Esophagus squamous epithelium (tissue), 4 donors: ENCODE results near the gene CAMTA1.

ENCODE experiments used
- CTCF ChIP-seq, 6 experiments: fragments of 450-650 bp in 4 of 6; fragments of 200-600 bp in 2 of 6; sonication (generic) in 2 of 6; IDR thresholded peaks; one replicate each; pipeline ENCODE4 v1.5.1; 2016 to 2019; ENCODE audit warnings: antibody characterized with exemption in 6 of 6, mild to moderate bottlenecking in 4 of 6, moderate library complexity in 4 of 6
- POLR2A ChIP-seq, 4 donors: fragments of 450-650 bp; IDR thresholded peaks; one replicate each; pipeline ENCODE4 v1.6.1; 2017; ENCODE audit warnings: antibody characterized with exemption in 4 of 4, mild to moderate bottlenecking in 4 of 4, moderate library complexity in 3 of 4

DNA sequence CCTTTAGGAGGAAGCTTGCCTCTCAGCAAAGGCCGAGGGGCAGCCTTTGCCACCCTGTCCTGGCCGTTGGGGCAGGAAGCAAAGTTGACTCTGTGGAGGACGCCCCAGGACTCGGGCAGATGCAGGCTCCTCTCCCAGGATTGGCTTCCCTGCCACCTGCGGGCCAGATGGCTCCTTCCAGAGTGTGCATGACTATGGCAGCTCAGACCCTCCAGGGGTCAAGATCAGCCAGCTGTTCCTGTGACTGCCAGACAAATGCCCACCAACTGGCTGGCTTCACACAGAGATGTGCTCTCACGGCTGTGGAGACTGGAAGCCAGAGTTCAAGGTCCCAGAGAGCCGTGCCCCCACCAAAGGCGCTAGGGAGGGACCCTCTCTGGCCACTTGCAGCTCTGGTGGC, 898.9 kb downstream of the CAMTA1 start:
- TF ChIP-seq POLR2A (IDR thresholded peaks at IDR 0.05) (no peak), CTCF (IDR thresholded peaks at IDR 0.05) (no peak)
